Progenitor cell of endocrine pancreas (in vitro differentiated cells): Measurements from ENCODE around the gene KLRC4. TPM values are rescaled to one million over a fixed set of nuclear protein-coding genes. Genes with fewer than 3 reads are reported as not detected.

Experiments
- DNase-seq: peaks from one replicate; pipeline ENCODE4 v3.0.0; 2021; ENCODE audit warnings: low spot score; ENCODE audit not compliant: unreplicated experiment
- H3K27ac Mint-ChIP-seq: 2 replicates; pipeline ENCODE4 v1.8.0; 2021; ENCODE audit warnings: mild to moderate bottlenecking, moderate library complexity, mixed read lengths
- H3K27me3 Mint-ChIP-seq: 2 replicates; pipeline ENCODE4 v1.8.0; 2021; ENCODE audit warnings: mixed read lengths
- H3K36me3 Mint-ChIP-seq: 2 replicates; pipeline ENCODE4 v1.8.0; 2022; ENCODE audit warnings: mixed read lengths; ENCODE audit not compliant: insufficient read depth
- H3K4me1 Mint-ChIP-seq: 2 replicates; pipeline ENCODE4 v1.8.0; 2021; ENCODE audit warnings: low read depth, mixed read lengths
- H3K4me3 Mint-ChIP-seq: 2 replicates; pipeline ENCODE4 v1.8.0; 2021; ENCODE audit warnings: low read depth, mild to moderate bottlenecking, moderate library complexity, mixed read lengths
- H3K9me3 Mint-ChIP-seq: 2 replicates; pipeline ENCODE4 v1.8.0; 2021; ENCODE audit warnings: low read depth, mixed read lengths
- CTCF ChIP-seq: fragments of 200-600 bp; sonication (generic); IDR thresholded peaks from one replicate; pipeline ENCODE4 v1.5.0; 2021; ENCODE audit warnings: antibody characterized with exemption, mild to moderate bottlenecking; ENCODE audit not compliant: unreplicated experiment
- total RNA-seq: library from RNA; stranded (reverse); gene quantifications from 2 replicates; pipeline ENCODE4 v1.2.1, GENCODE V29; 2021

KLRC4 gene
- total RNA-seq, 1 donor from 2014 or later = not detected

GRCh38 chr12:10365696-10366405 is 43.7 kb downstream of the KLRC4 start:
- Mint-ChIP-seq H3K36me3 (peaks cover 36% of the 10 kb centered on the region), H3K27ac (no peak overlapping the region)
- no peak for DNase-seq

GRCh38 chr12:10364815-10365622 is 44.5 kb downstream of the KLRC4 start:
- no peak overlapping the region for H3K27ac Mint-ChIP-seq
- TF ChIP-seq CTCF = no peak
- H3K4me3 Mint-ChIP-seq = no peak overlapping the region
- DNase-seq = no peak
- H3K36me3 Mint-ChIP-seq = peaks cover 27% of the 10 kb centered on the region
- H3K9me3 Mint-ChIP-seq = peaks cover 9% of the 10 kb centered on the region
- peaks cover 30% of the 10 kb centered on the region for H3K4me1 Mint-ChIP-seq
- H3K27me3 Mint-ChIP-seq = no peaks in the 10 kb centered on the region

More at GRCh38 chr12:10365696-10366405, 43.7 kb downstream of the KLRC4 start:
- H3K27me3 Mint-ChIP-seq = no peaks in the 10 kb centered on the region
- peaks cover 27% of the 10 kb centered on the region for H3K4me1 Mint-ChIP-seq
- H3K4me3 Mint-ChIP-seq = no peak overlapping the region
- peaks cover 14% of the 10 kb centered on the region for H3K9me3 Mint-ChIP-seq
- peak; percentile 47 for TF ChIP-seq CTCF

- no peak overlapping the region for H3K27ac Mint-ChIP-seq
- peaks cover 9% of the 10 kb centered on the region for H3K9me3 Mint-ChIP-seq
- no peak overlapping the region for H3K4me3 Mint-ChIP-seq
- no peak for TF ChIP-seq CTCF
- H3K4me1 Mint-ChIP-seq = peaks cover 34% of the 10 kb centered on the region
- H3K36me3 Mint-ChIP-seq = peaks cover 22% of the 10 kb centered on the region
- no peaks in the 10 kb centered on the region for H3K27me3 Mint-ChIP-seq
- DNase-seq = no peak
These were observed 45.4 kb downstream of the KLRC4 start for GRCh38 chr12:10363914-10364814.

GRCh38 chr12:10363658-10363913 is 46.0 kb downstream of the KLRC4 start:
- Mint-ChIP-seq H3K9me3 (peaks cover 6% of the 10 kb centered on the region), H3K4me1 (peaks cover 36% of the 10 kb centered on the region), H3K27ac (no peak overlapping the region), H3K36me3 (peaks cover 20% of the 10 kb centered on the region), H3K4me3 (no peak overlapping the region), H3K27me3 (no peaks in the 10 kb centered on the region)
- no peak for TF ChIP-seq CTCF
- no peak for DNase-seq
